B cell (primary cell): Measurements from ENCODE around the gene CLASP2. TPM values are rescaled to one million over a fixed set of nuclear protein-coding genes. Genes with fewer than 3 reads are reported as not detected.

Experiments
- ATAC-seq: fragments of 200-7000 bp; cut with Tn5 transposase; one replicate; pipeline ENCODE4 v1.10.0; 2021; ENCODE audit warnings: low read depth, mild to moderate bottlenecking, moderate number of reproducible peaks, moderate library complexity
- CTCF ChIA-PET: fragments of 350-600 bp; sonication (Branson Sonifier 250); formaldehyde crosslinking; loops from one replicate; lab custom pipeline; 2021; ENCODE audit warnings: antibody characterized with exemption, inconsistent platforms; lab: Charles Lee
- POLR2A ChIA-PET: fragments of 350-600 bp; sonication (Branson Sonifier 250); formaldehyde crosslinking; loops from one replicate; lab custom pipeline; 2021; ENCODE audit warnings: antibody characterized with exemption; lab: Charles Lee
- DNase-seq: peaks from one replicate; pipeline ENCODE4 v3.0.0; 2013
- H2AFZ ChIP-seq: 2 replicates; pipeline ENCODE4 v1.6.1; 2012; ENCODE audit warnings: mild to moderate bottlenecking, low read depth, low read length; ENCODE audit not compliant: insufficient read depth, poor library complexity, severe bottlenecking
- H3K27ac ChIP-seq, 2 donors: 1 replicate in 1 of 2; 2 replicates in 1 of 2; pipeline ENCODE4 v1.5.1; 2012 to 2013; ENCODE audit warnings: low read length in 2 of 2, mild to moderate bottlenecking in 2 of 2, moderate library complexity in 1 of 2
- H3K27me3 ChIP-seq, 4 experiments: fragments of 200-600 bp in 1 of 4; sonication (generic) in 1 of 4; replicated peaks in 1 of 4; 1 replicate in 2 of 4; 2 replicates in 2 of 4; pipeline versions ENCODE4 v1.6.1 to v1.7.0; 2013 to 2016; ENCODE audit warnings: low read length in 3 of 4, mild to moderate bottlenecking in 2 of 4, mixed read lengths in 1 of 4, moderate library complexity in 1 of 4; ENCODE audit not compliant: insufficient read depth in 4 of 4, control insufficient read depth in 3 of 4; ENCODE audit errors: control extremely low read depth in 1 of 4
- H3K36me3 ChIP-seq, 2 experiments: replicated peaks in 1 of 2; 1 replicate in 1 of 2; 2 replicates in 1 of 2; pipeline versions ENCODE4 v1.6.1 to v1.7.1; 2013; ENCODE audit warnings: low read length in 1 of 2; ENCODE audit not compliant: insufficient read depth in 2 of 2, control insufficient read depth in 1 of 2; ENCODE audit errors: control extremely low read depth in 1 of 2, extremely low read depth in 1 of 2
- H3K4me1 ChIP-seq, 2 donors: fragments of 200-600 bp in 1 of 2; sonication (generic) in 1 of 2; 1 replicate in 1 of 2; 2 replicates in 1 of 2; pipeline versions ENCODE4 v1.5.1 to v1.6.1; 2013 to 2017; ENCODE audit warnings: low read length in 2 of 2; ENCODE audit not compliant: control insufficient read depth in 2 of 2, insufficient read depth in 2 of 2
- H3K4me2 ChIP-seq: replicated peaks from 2 replicates; pipeline ENCODE3; 2012; ENCODE audit warnings: mild to moderate bottlenecking, low read depth, low read length; ENCODE audit not compliant: poor library complexity, severe bottlenecking
- H3K4me3 ChIP-seq, 5 experiments: fragments of 200-600 bp in 1 of 5; sonication (generic) in 1 of 5; 1 replicate in 3 of 5; 2 replicates in 2 of 5; pipeline versions ENCODE4 v1.5.1 to v1.7.0; 2011 to 2016; ENCODE audit warnings: low read length in 4 of 5, mild to moderate bottlenecking in 4 of 5, low read depth in 2 of 5, control low read depth in 1 of 5, moderate library complexity in 1 of 5; ENCODE audit not compliant: insufficient read depth in 1 of 5; ENCODE audit errors: control extremely low read depth in 1 of 5, extremely low read depth in 1 of 5
- H3K79me2 ChIP-seq: fragments of 200-600 bp; sonication (generic); one replicate; pipeline ENCODE4 v1.6.0; 2016; ENCODE audit warnings: low read length; ENCODE audit not compliant: control insufficient read depth, insufficient read depth
- H3K9ac ChIP-seq: fragments of 200-600 bp; sonication (generic); 2 replicates; pipeline ENCODE4 v1.6.1; 2017; ENCODE audit warnings: mild to moderate bottlenecking, low read length, moderate library complexity
- H3K9me3 ChIP-seq, 3 donors: one replicate each; pipeline versions ENCODE4 v1.6.1 to v1.7.1; 2013; ENCODE audit warnings: low read length in 2 of 3; ENCODE audit not compliant: control insufficient read depth in 2 of 3, insufficient read depth in 1 of 3; ENCODE audit errors: control extremely low read depth in 1 of 3
- H4K20me1 ChIP-seq: 2 replicates; pipeline ENCODE4 v1.6.0; 2012; ENCODE audit warnings: mild to moderate bottlenecking, low read length; ENCODE audit not compliant: insufficient read depth, control insufficient read depth, poor library complexity, severe bottlenecking
- H3K27ac Mint-ChIP-seq: one replicate; pipeline ENCODE4 v1.8.0; 2021; ENCODE audit warnings: mixed read lengths
- H3K27me3 Mint-ChIP-seq: one replicate; pipeline ENCODE4 v1.8.0; 2021; ENCODE audit warnings: mixed read lengths
- H3K4me1 Mint-ChIP-seq: one replicate; pipeline ENCODE4 v1.8.0; 2021; ENCODE audit warnings: mixed read lengths
- H3K4me3 Mint-ChIP-seq: one replicate; pipeline ENCODE4 v1.8.0; 2021; ENCODE audit warnings: mixed read lengths
- H3K9me3 Mint-ChIP-seq: one replicate; pipeline ENCODE4 v1.8.0; 2022; ENCODE audit warnings: mixed read lengths; ENCODE audit not compliant: insufficient read depth
- CTCF ChIP-seq: fragments of 200-600 bp; IDR thresholded peaks from one replicate; pipeline ENCODE4 v1.8.0; 2022; ENCODE audit warnings: antibody characterized with exemption, mild to moderate bottlenecking
- EZH2 ChIP-seq: IDR thresholded peaks from 2 replicates; pipeline ENCODE4 v1.6.1; 2012; ENCODE audit warnings: borderline replicate concordance, low read depth, mild to moderate bottlenecking, moderate library complexity, low read length; ENCODE audit not compliant: insufficient read depth, poor library complexity, severe bottlenecking
- WGBS: methylation state at CpG from one replicate; pipeline ENCODE4 v1.1.5; 2013; ENCODE audit warnings: missing lambda C conversion rate; ENCODE audit not compliant: insufficient coverage; 5-methylcytosine and 5-hydroxymethylcytosine counted together
- intact Hi-C: fragments of 100-400 bp; cut with micrococcal nuclease; formaldehyde crosslinking; loops from one replicate; pipeline ENCODE4 v1.10.0; 2022
- polyA plus RNA-seq: library from polyadenylated mRNA; depleted of rRNA; stranded (reverse); fragments of >200 nt; gene quantifications from 2 replicates; pipeline ENCODE4 v1.2.3, GENCODE V29; 2012
- total RNA-seq, 2 donors: library from RNA; stranded (reverse); fragments of 120-200 nt in 1 of 2; gene quantifications; 1 replicate in 1 of 2; 2 replicates in 1 of 2; pipeline versions ENCODE4 v1.2.3 to v1.2.4, GENCODE V29; 2013 to 2022

CLASP2 gene
- total and polyA plus RNA-seq, 2 donors (not counting 1 experiment from before 2014, with no cell fraction given) = 10.7 to 109 TPM

DNA sequence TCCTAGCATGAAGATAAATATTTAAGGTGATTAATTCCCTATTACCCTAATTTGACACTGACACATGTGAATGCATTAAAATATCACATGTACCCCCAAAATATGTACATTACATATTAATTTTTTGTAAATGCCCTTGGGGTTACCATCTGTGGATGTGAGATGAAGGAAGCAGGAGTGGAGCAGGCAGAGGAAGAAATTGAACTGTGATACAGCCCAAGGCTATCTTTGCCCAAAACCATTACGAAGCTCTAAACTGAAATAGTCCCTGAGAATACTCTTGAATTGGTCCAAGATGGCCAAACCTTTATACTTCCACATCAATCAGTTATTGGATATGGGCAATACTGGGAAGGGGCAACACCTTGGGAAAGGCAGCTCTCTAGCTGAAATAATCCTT lies 105.0 kb downstream of the CLASP2 start:
- Mint-ChIP-seq H3K27ac (no peak overlapping the region), H3K4me1 (no peaks in the 10 kb centered on the region), H3K9me3 (no peaks in the 10 kb centered on the region), H3K27me3 (no peaks in the 10 kb centered on the region), H3K4me3 (no peak overlapping the region)
- no peaks in the 10 kb centered on the region for H4K20me1 ChIP-seq
- no peak overlapping the region for H3K9ac ChIP-seq
- no peak overlapping the region for H3K27ac ChIP-seq
- WGBS = no CpG with 5 or more reads among the region's 1 CpG
- no peaks in the 10 kb centered on the region for H3K9me3 ChIP-seq
- H3K27me3 ChIP-seq = no peaks in the 10 kb centered on the region
- H3K4me2 ChIP-seq = no peak overlapping the region
- H2AFZ ChIP-seq = no peak overlapping the region
- no peaks in the 10 kb centered on the region for H3K79me2 ChIP-seq
- no peak for TF ChIP-seq CTCF
- TF ChIP-seq EZH2 = no peak
- no peaks in the 10 kb centered on the region for H3K4me1 ChIP-seq
- peaks cover 0 to 18% of the 10 kb centered on the region in 2 experiments for H3K36me3 ChIP-seq
- H3K4me3 ChIP-seq = no peak overlapping the region
- intact Hi-C loops = no loop called here
- ATAC-seq (no peak), DNase-seq (no peak)
- CTCF ChIA-PET = no interaction called here
- POLR2A ChIA-PET = no interaction called here

- Mint-ChIP-seq H3K9me3 (no peaks in the 10 kb centered on the region), H3K4me3 (no peak overlapping the region), H3K27ac (no peak overlapping the region), H3K4me1 (no peaks in the 10 kb centered on the region), H3K27me3 (no peaks in the 10 kb centered on the region)
- Histone ChIP-seq H3K27ac (no peak overlapping the region), H3K79me2 (no peaks in the 10 kb centered on the region), H3K9ac (no peak overlapping the region), H3K27me3 (no peaks in the 10 kb centered on the region), H3K9me3 (no peaks in the 10 kb centered on the region), H3K4me1 (no peaks in the 10 kb centered on the region), H3K4me2 (no peak overlapping the region), H2AFZ (no peak overlapping the region), H3K4me3 (no peak overlapping the region), H3K36me3 (peaks cover 0 to 19% of the 10 kb centered on the region in 2 experiments), H4K20me1 (no peaks in the 10 kb centered on the region)
- intact Hi-C loops = no loop called here
- ATAC-seq = no peak
- no peak for DNase-seq
- WGBS = no CpG with 5 or more reads among the region's 1 CpG
- CTCF ChIA-PET = no interaction called here
- no peak for TF ChIP-seq CTCF
- no peak for TF ChIP-seq EZH2
- POLR2A ChIA-PET = no interaction called here
Measured at GRCh38 chr3:33612607-33613006, 105.4 kb downstream of the CLASP2 start.
